Measurements from ENCODE around the gene KANK4.

KANK4 gene

DNA sequence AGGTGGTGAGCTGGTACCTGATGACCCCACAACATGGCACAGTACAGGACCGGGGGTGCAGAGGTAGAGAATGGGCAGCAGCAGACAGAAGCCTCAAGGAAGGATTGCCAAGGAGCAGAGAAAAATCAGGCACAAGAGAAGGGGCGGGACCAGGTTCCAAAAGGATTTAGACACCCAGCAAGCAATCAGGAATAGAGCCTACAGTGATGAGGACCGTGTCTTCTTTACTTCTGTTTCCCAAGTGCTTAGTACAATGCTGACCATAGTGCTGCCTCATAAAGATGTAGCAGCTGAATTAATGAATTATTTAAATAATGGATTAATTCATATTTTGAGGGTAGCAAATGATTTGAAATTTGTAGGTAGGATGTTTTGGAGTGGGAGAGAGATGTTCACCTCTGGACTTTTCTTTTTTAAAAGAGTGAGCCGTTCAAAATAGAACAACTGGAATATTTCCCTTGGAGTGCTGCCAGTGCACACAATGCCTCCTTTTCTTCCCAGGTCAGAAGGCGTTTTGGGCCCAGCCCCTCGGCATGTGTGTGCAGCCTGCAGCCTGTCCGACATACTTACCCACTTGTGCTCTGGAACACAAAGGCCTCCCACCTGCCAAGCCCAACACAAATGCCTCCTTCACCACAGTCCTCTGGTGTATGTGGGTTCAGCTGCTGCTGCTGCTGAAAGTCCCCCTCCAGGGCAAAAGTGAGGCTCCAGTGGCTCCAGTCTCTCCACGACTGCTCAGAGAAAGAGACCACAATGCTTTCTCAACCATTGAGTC, 19.6 kb downstream of the KANK4 start:
- DNase-seq (ENCODE audit: low read depth), result no peak
- TF ChIP-seq, protein P1, sequence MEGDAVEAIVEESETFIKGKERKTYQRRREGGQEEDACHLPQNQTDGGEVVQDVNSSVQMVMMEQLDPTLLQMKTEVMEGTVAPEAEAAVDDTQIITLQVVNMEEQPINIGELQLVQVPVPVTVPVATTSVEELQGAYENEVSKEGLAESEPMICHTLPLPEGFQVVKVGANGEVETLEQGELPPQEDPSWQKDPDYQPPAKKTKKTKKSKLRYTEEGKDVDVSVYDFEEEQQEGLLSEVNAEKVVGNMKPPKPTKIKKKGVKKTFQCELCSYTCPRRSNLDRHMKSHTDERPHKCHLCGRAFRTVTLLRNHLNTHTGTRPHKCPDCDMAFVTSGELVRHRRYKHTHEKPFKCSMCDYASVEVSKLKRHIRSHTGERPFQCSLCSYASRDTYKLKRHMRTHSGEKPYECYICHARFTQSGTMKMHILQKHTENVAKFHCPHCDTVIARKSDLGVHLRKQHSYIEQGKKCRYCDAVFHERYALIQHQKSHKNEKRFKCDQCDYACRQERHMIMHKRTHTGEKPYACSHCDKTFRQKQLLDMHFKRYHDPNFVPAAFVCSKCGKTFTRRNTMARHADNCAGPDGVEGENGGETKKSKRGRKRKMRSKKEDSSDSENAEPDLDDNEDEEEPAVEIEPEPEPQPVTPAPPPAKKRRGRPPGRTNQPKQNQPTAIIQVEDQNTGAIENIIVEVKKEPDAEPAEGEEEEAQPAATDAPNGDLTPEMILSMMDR (IDR thresholded peaks at IDR 0.05; ENCODE audit: insufficient read depth, low read depth, low read length, missing control alignments), result no peak
- H3K4me3 ChIP-seq (ENCODE audit: low read depth, low read length), result no peak overlapping the region

DNA sequence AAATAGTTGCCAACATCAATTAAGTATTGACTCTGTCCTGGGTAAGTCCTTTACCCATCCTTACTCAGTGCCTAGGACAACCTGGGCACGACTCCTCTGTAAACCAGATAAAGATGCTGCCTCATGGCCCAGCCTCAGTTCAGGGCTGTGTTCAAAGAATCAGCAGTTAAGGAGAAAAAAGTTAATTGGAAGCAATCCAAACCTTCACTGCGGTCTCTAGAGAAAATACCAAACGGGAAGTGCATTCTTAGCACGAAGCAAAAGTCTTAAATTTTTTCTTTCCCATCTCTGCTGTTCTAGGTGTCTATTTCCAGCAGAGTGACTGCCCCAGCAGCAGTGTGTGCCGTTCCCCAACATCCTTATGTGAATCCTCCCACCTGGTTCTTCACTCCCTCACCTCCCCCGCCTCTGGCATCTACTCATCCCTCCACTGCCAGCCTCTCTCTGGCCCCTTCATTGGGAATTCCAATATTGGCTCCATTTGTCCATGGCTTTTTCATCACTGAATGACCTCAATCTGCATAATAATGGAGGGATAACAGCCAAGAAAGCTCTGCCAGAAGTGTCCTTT, 23.2 kb downstream of the KANK4 start:
- TF ChIP-seq, protein P1 (IDR thresholded peaks at IDR 0.05; ENCODE audit: insufficient read depth, low read depth, low read length, missing control alignments), result no peak
- DNase-seq (ENCODE audit: low read depth), result peak; percentile 28
- no peak overlapping the region for H3K4me3 ChIP-seq (ENCODE audit: low read depth, low read length)

DNA sequence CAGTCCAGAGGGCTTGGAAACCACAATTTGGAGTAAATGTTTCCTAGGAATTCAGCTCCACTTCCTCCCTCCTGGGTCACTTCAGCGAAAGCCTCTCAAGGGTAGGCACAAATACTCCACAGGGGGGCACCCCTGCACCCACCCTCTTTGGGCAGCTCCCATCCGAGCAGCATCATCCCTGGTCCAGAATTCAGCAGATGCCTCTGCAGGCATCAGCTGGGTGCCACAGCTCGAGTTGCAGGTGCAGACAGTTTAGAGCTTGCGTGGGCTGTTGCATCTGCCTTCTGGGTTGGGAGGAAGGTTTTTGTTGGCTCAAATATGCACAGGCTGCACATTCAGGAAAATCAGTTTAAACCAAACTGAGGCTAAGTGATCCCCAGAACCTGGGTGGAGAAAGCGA, 25.0 kb downstream of the KANK4 start:
- DNase-seq (ENCODE audit: low read depth), result peak; percentile 9
- H3K4me3 ChIP-seq (ENCODE audit: low read depth, low read length), result no peak overlapping the region
- TF ChIP-seq, protein P1 (IDR thresholded peaks at IDR 0.05; ENCODE audit: insufficient read depth, low read depth, low read length, missing control alignments), result no peak

DNA sequence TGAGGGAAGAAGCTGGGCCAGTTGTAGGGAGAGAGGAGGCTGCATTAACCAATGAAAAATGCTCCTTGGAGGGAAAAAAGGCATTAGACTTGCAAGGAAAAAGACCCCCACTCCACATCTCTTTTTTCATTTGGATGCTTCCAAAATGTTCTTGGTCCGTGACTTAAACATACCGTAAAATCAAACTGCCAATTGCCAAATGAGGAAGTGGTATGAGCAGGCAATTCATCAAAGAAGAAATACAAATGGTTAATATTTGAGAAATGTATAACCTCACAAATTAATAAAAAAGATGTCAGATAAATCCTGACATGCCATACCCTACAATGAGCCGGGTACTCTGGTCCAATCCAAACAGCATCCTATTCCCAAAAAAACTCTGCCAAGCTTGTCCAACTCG, 30.6 kb downstream of the KANK4 start:
- H3K4me3 ChIP-seq (ENCODE audit: low read depth, low read length), result no peak overlapping the region
- DNase-seq (ENCODE audit: low read depth), result no peak
- TF ChIP-seq, protein P1 (IDR thresholded peaks at IDR 0.05; ENCODE audit: insufficient read depth, low read depth, low read length, missing control alignments), result no peak

DNA sequence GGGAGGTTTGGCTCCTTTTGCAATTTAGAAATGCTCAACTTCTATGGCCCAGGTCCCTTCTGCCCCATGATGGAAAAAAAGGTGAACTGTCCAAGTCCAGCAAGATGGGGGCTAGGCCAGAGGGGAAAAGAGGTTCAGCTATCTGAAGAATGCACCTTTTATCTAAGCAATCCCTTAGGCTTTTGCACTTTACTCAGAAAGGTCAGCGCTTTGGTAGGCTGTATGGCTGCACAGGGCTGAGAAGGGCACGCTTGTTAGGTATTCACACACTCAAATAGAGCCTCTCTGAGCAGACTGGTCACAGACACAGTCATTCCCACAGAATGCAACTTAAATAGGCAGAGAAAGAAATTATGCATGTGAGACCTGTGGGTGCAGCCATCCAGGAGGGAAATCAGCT, 31.0 kb downstream of the KANK4 start:
- H3K4me3 ChIP-seq (ENCODE audit: low read depth, low read length), result no peak overlapping the region
- no peak for DNase-seq (ENCODE audit: low read depth)
- TF ChIP-seq, protein P1 (IDR thresholded peaks at IDR 0.05; ENCODE audit: insufficient read depth, low read depth, low read length, missing control alignments), result no peak

DNA sequence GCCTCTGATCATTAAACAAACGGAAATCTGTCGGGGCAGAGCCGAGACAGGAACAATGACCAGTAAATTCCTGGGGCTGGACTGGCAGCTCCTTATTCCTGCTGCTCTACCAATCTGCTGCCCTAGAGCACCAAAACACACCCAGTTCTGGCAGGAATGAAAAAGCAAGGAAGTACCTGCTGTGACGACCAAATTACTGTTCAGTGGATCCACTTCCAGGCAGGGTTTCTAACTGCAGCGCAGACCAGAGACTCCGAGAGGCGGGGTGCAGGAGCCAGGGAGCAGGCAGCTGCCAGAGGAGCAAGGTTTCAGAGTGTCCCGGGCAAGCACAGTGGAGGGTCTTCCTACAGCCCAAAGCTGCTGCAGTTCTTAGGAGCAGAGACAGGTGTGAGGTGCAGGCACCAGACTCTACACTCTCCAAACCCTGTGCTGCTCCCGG, 32.4 kb downstream of the KANK4 start:
- DNase-seq (ENCODE audit: low read depth), result no peak
- no peak overlapping the region for H3K4me3 ChIP-seq (ENCODE audit: low read depth, low read length)
- TF ChIP-seq, protein P1 (IDR thresholded peaks at IDR 0.05; ENCODE audit: insufficient read depth, low read depth, low read length, missing control alignments), result no peak
